H9 (cell line): ENCODE results near the gene CRHBP. TPM values are rescaled to one million over a fixed set of nuclear protein-coding genes. Genes with fewer than 3 reads are reported as not detected.

Source experiments
- DNase-seq: peaks from one replicate; pipeline ENCODE4 v3.0.0-alpha.2; 2017
- H2AFZ ChIP-seq: one replicate; pipeline ENCODE4 v1.6.1; 2013; ENCODE audit warnings: mild to moderate bottlenecking, low read length, control low read depth, moderate library complexity
- H2AK5ac ChIP-seq: 2 replicates; pipeline ENCODE4 v1.6.1; 2013; ENCODE audit warnings: low read length, control low read depth, mixed read lengths; ENCODE audit not compliant: insufficient read length
- H2BK120ac ChIP-seq: one replicate; pipeline ENCODE4 v1.6.1; 2013; ENCODE audit warnings: low read depth, mild to moderate bottlenecking, low read length, control low read depth, inconsistent platforms; ENCODE audit not compliant: poor library complexity, severe bottlenecking
- H2BK12ac ChIP-seq: 2 replicates; pipeline ENCODE4 v1.6.1; 2013; ENCODE audit warnings: low read length, control low read depth, mixed read lengths, low read depth; ENCODE audit not compliant: insufficient read length
- H2BK15ac ChIP-seq: 2 replicates; pipeline ENCODE4 v1.6.1; 2013; ENCODE audit warnings: low read depth, low read length, control low read depth
- H2BK20ac ChIP-seq: one replicate; pipeline ENCODE4 v1.6.1; 2013; ENCODE audit warnings: low read depth, mild to moderate bottlenecking, low read length, control low read depth, inconsistent platforms; ENCODE audit not compliant: poor library complexity, severe bottlenecking
- H2BK5ac ChIP-seq: 2 replicates; pipeline ENCODE4 v1.6.1; 2013; ENCODE audit warnings: low read length, control low read depth, mixed read lengths; ENCODE audit not compliant: insufficient read length
- H3K14ac ChIP-seq: 2 replicates; pipeline ENCODE4 v1.6.1; 2013; ENCODE audit warnings: low read length, control low read depth; ENCODE audit not compliant: insufficient read depth
- H3K18ac ChIP-seq: 2 replicates; pipeline ENCODE4 v1.6.1; 2013; ENCODE audit warnings: low read depth, mild to moderate bottlenecking, mixed read lengths, low read length, control low read depth; ENCODE audit not compliant: insufficient read length
- H3K23ac ChIP-seq: 2 replicates; pipeline ENCODE4 v1.6.1; 2013; ENCODE audit warnings: low read length, control low read depth, mixed read lengths, low read depth; ENCODE audit not compliant: insufficient read length
- H3K23me2 ChIP-seq: 2 replicates; pipeline ENCODE4 v1.6.1; 2013; ENCODE audit warnings: low read depth, mild to moderate bottlenecking, mixed read lengths, low read length, control low read depth; ENCODE audit not compliant: insufficient read length, poor library complexity, severe bottlenecking
- H3K27ac ChIP-seq: 2 replicates; pipeline ENCODE4 v1.5.1; 2013; ENCODE audit warnings: low read length, control low read depth, mixed read lengths, low read depth; ENCODE audit not compliant: insufficient read length
- H3K27me3 ChIP-seq: 2 replicates; pipeline ENCODE4 v1.6.1; 2013; ENCODE audit warnings: low read length, control low read depth, inconsistent platforms; ENCODE audit not compliant: insufficient read depth
- H3K4ac ChIP-seq: 2 replicates; pipeline ENCODE4 v1.6.1; 2013; ENCODE audit warnings: low read depth, mild to moderate bottlenecking, control low read depth, inconsistent platforms, low read length, moderate library complexity
- H3K4me1 ChIP-seq: 2 replicates; pipeline ENCODE4 v1.6.1; 2013; ENCODE audit warnings: low read length, control low read depth, inconsistent platforms; ENCODE audit not compliant: insufficient read depth
- H3K4me2 ChIP-seq: 2 replicates; pipeline ENCODE4 v1.6.1; 2013; ENCODE audit warnings: low read length, control low read depth, mixed read lengths; ENCODE audit not compliant: insufficient read length, insufficient read depth
- H3K56ac ChIP-seq: 2 replicates; pipeline ENCODE4 v1.6.1; 2013; ENCODE audit warnings: low read depth, mild to moderate bottlenecking, mixed read lengths, low read length, control low read depth; ENCODE audit not compliant: insufficient read length
- H3K79me1 ChIP-seq: 2 replicates; pipeline ENCODE4 v1.6.1; 2013; ENCODE audit warnings: low read depth, mild to moderate bottlenecking, moderate library complexity, low read length, control low read depth, inconsistent platforms; ENCODE audit not compliant: insufficient read depth, poor library complexity, severe bottlenecking
- H3K79me2 ChIP-seq: 2 replicates; pipeline ENCODE4 v1.6.1; 2013; ENCODE audit warnings: low read length, control low read depth, inconsistent platforms; ENCODE audit not compliant: insufficient read depth
- H3K9ac ChIP-seq: 2 replicates; pipeline ENCODE4 v1.6.1; 2013; ENCODE audit warnings: low read length, control low read depth, mixed read lengths; ENCODE audit not compliant: insufficient read length; ENCODE audit errors: extremely low read depth
- H3K9me3 ChIP-seq: one replicate; pipeline ENCODE4 v1.6.1; 2013; ENCODE audit warnings: low read depth, low read length, inconsistent platforms; ENCODE audit not compliant: control insufficient read depth
- H3T11ph ChIP-seq: one replicate; pipeline ENCODE4 v1.6.1; 2013; ENCODE audit warnings: mild to moderate bottlenecking, low read length, control low read depth, inconsistent platforms
- H4K20me1 ChIP-seq: one replicate; pipeline ENCODE4 v1.6.1; 2013; ENCODE audit not compliant: control insufficient read depth, insufficient read length, insufficient read depth
- H4K5ac ChIP-seq: 2 replicates; pipeline ENCODE4 v1.6.1; 2013; ENCODE audit warnings: low read depth, mild to moderate bottlenecking, mixed read lengths, low read length, control low read depth; ENCODE audit not compliant: insufficient read length
- H4K8ac ChIP-seq: replicated peaks from 2 replicates; pipeline ENCODE4 v1.6.1; 2013; ENCODE audit warnings: low read length, control low read depth, mixed read lengths, low read depth; ENCODE audit not compliant: insufficient read length
- H4K91ac ChIP-seq: 2 replicates; pipeline ENCODE4 v1.6.1; 2013; ENCODE audit warnings: low read depth, mild to moderate bottlenecking, moderate library complexity, mixed read lengths, low read length, control low read depth; ENCODE audit not compliant: insufficient read length
- H3K27ac Mint-ChIP-seq, 3 experiments: 2 replicates in 2 of 3; 3 replicates in 1 of 3; pipeline ENCODE4 v1.8.0; 2020 to 2021; ENCODE audit warnings: mixed read lengths in 3 of 3, mild to moderate bottlenecking in 1 of 3, moderate library complexity in 1 of 3
- H3K27me3 Mint-ChIP-seq: 2 replicates; pipeline ENCODE4 v1.8.0; 2021; ENCODE audit warnings: low read depth, mild to moderate bottlenecking, moderate library complexity, mixed read lengths
- H3K36me3 Mint-ChIP-seq, 3 experiments: 2 replicates in 2 of 3; 3 replicates in 1 of 3; pipeline ENCODE4 v1.8.0; 2020 to 2021; ENCODE audit warnings: low read depth in 3 of 3, mixed read lengths in 3 of 3; ENCODE audit not compliant: insufficient read depth in 1 of 3
- H3K4me1 Mint-ChIP-seq, 2 experiments: 2 replicates each; pipeline ENCODE4 v1.8.0; 2020; ENCODE audit warnings: mixed read lengths in 2 of 2
- H3K4me3 Mint-ChIP-seq, 2 experiments: 2 replicates in 1 of 2; 3 replicates in 1 of 2; pipeline ENCODE4 v1.8.0; 2020 to 2021; ENCODE audit warnings: mild to moderate bottlenecking in 2 of 2, mixed read lengths in 2 of 2, moderate library complexity in 1 of 2
- H3K9me3 Mint-ChIP-seq, 2 experiments: 2 replicates in 1 of 2; 3 replicates in 1 of 2; pipeline ENCODE4 v1.8.0; 2020; ENCODE audit warnings: mild to moderate bottlenecking in 2 of 2, mixed read lengths in 2 of 2, moderate library complexity in 1 of 2
- WGBS: extraction: QIAGEN DNeasy Blood & Tissue Kit; methylation state at CpG from one replicate; pipeline ENCODE4 v1.1.7; 2013; ENCODE audit warnings: missing lambda C conversion rate, low lambda C conversion rate, mixed read lengths; ENCODE audit not compliant: insufficient read length; ENCODE audit errors: extremely low coverage; 5-methylcytosine and 5-hydroxymethylcytosine counted together
- total RNA-seq: library from RNA; stranded (reverse); gene quantifications from 2 replicates; pipeline ENCODE4 v1.2.1, GENCODE V29; 2021
- TF ChIP-seq, protein P1 (sequence below): fragments of 200-600 bp; sonication (generic); conservative IDR thresholded peaks from 3 replicates; pipeline ENCODE4 v1.8.0; 2021; ENCODE audit warnings: antibody characterized with exemption, mild to moderate bottlenecking

The CRHBP gene
- total RNA-seq, 1 experiment from 2014 or later = not detected

DNA sequence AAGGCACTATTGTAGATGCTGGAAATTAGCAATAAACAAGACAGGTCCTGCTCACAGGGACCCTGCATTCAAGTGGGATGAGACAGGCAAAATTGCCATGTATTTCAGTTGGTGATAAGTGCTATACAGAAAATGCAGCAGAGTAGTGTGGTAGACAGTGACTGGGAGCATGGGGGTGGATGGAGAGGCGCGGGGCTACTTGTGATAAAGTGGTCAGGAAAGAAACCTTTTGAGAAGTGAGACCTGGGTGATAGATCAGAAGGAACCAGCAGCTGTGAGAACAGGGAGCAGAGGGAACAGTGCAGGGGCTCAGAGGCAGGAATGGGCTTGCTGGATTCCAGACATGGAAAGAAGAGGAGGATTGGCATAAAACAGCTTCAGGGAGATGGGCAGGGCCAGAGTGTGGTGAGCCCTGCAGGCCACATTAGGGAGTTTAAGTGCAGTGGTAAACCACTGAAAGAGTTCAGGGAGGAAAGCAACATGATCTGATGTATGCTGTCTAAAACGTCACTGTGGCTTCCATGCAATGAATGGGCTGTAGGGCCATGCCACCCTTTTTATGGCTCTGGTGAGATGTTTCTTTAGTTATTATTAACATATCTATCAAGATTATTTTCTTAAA, 7.3 kb downstream of the CRHBP start:
- no peak overlapping the region for H2BK5ac ChIP-seq
- H3K4me2 ChIP-seq = no peak overlapping the region
- H3K23ac ChIP-seq = no peak overlapping the region
- no peaks in the 10 kb centered on the region for H3K79me2 ChIP-seq
- H3K4me1 ChIP-seq = peaks cover 5% of the 10 kb centered on the region; the same call in 1 of the 2 replicates
- WGBS = no CpG with 5 or more reads among the region's 3 CpGs
- H4K20me1 ChIP-seq = no peaks in the 10 kb centered on the region
- no peak overlapping the region for H4K5ac ChIP-seq
- H2BK12ac ChIP-seq = no peak overlapping the region
- Mint-ChIP-seq H3K27me3 (peaks cover 17% of the 10 kb centered on the region), H3K4me1 (peaks cover 5 to 8% of the 10 kb centered on the region in 2 experiments), H3K36me3 (no peaks in the 10 kb centered on the region), H3K4me3 (no peak overlapping the region), H3K27ac (peak overlapping the region in 1 of 3 experiments; percentile 6; a peak in 1 of 7 replicates), H3K9me3 (no peaks in the 10 kb centered on the region)
- H2AK5ac ChIP-seq = no peak overlapping the region
- H3T11ph ChIP-seq = no peak overlapping the region
- TF ChIP-seq, protein P1, sequence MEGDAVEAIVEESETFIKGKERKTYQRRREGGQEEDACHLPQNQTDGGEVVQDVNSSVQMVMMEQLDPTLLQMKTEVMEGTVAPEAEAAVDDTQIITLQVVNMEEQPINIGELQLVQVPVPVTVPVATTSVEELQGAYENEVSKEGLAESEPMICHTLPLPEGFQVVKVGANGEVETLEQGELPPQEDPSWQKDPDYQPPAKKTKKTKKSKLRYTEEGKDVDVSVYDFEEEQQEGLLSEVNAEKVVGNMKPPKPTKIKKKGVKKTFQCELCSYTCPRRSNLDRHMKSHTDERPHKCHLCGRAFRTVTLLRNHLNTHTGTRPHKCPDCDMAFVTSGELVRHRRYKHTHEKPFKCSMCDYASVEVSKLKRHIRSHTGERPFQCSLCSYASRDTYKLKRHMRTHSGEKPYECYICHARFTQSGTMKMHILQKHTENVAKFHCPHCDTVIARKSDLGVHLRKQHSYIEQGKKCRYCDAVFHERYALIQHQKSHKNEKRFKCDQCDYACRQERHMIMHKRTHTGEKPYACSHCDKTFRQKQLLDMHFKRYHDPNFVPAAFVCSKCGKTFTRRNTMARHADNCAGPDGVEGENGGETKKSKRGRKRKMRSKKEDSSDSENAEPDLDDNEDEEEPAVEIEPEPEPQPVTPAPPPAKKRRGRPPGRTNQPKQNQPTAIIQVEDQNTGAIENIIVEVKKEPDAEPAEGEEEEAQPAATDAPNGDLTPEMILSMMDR = no peak
- no peak overlapping the region for H3K14ac ChIP-seq
- no peak overlapping the region for H2BK20ac ChIP-seq
- H3K9ac ChIP-seq = no peak overlapping the region
- H3K4ac ChIP-seq = no peak overlapping the region
- H3K79me1 ChIP-seq = no peaks in the 10 kb centered on the region
- peak; percentile 39 for DNase-seq
- no peak overlapping the region for H3K27ac ChIP-seq
- H4K8ac ChIP-seq = no peak overlapping the region
- peaks cover 4% of the 10 kb centered on the region; the same call in 1 of the 2 replicates for H3K27me3 ChIP-seq
- no peak overlapping the region for H2AFZ ChIP-seq
- no peak overlapping the region for H3K18ac ChIP-seq
- no peak overlapping the region for H3K56ac ChIP-seq
- no peaks in the 10 kb centered on the region for H3K9me3 ChIP-seq
- H2BK15ac ChIP-seq = no peak overlapping the region
- H3K23me2 ChIP-seq = no peaks in the 10 kb centered on the region
- H4K91ac ChIP-seq = no peak overlapping the region
- H2BK120ac ChIP-seq = no peak overlapping the region
